ENCODE results near the gene KDM2B.

The KDM2B gene

GRCh38 chr12:121618659-121619233 is 37.9 kb upstream of the KDM2B start:
- TF ChIP-seq CTCF (conservative IDR thresholded peaks at IDR 0.05; ENCODE audit: low read length), result no peak
- DNase-seq (ENCODE audit: low read depth), result no peak
- H3K4me3 ChIP-seq (ENCODE audit: low read length), result no peak overlapping the region

- no peak for DNase-seq (ENCODE audit: low read depth)
- no peak for TF ChIP-seq CTCF (conservative IDR thresholded peaks at IDR 0.05; ENCODE audit: low read length)
- no peak overlapping the region for H3K4me3 ChIP-seq (ENCODE audit: low read length)
Observed at GRCh38 chr12:121614872-121615467, 34.1 kb upstream of the KDM2B start.

- no peak for TF ChIP-seq CTCF (conservative IDR thresholded peaks at IDR 0.05; ENCODE audit: low read length)
- no peak for DNase-seq (ENCODE audit: low read depth)
- no peak overlapping the region for H3K4me3 ChIP-seq (ENCODE audit: low read length)
Observed at GRCh38 chr12:121613462-121613861, 32.6 kb upstream of the KDM2B start.

- no peak for DNase-seq (ENCODE audit: low read depth)
Observed at GRCh38 chr12:121611306-121611705, 30.5 kb upstream of the KDM2B start.

GRCh38 chr12:121610239-121611149 is 29.7 kb upstream of the KDM2B start:
- TF ChIP-seq CTCF (conservative IDR thresholded peaks at IDR 0.05; ENCODE audit: low read length), result no peak
- DNase-seq (ENCODE audit: low read depth), result peak; percentile 55
- H3K4me3 ChIP-seq (ENCODE audit: low read length), result no peak overlapping the region

More at GRCh38 chr12:121611306-121611705, 30.5 kb upstream of the KDM2B start:
- H3K4me3 ChIP-seq (ENCODE audit: low read length), result no peak overlapping the region
- no peak for TF ChIP-seq CTCF (conservative IDR thresholded peaks at IDR 0.05; ENCODE audit: low read length)

GRCh38 chr12:121608301-121608700 is 27.5 kb upstream of the KDM2B start:
- TF ChIP-seq CTCF (conservative IDR thresholded peaks at IDR 0.05; ENCODE audit: low read length), result no peak
- DNase-seq (ENCODE audit: low read depth), result no peak
- H3K4me3 ChIP-seq (ENCODE audit: low read length), result no peak overlapping the region
